ENCODE results near the gene TTC5. TPM values are rescaled to one million over a fixed set of nuclear protein-coding genes. Genes with fewer than 3 reads are reported as not detected.

Gene TTC5, protein sequence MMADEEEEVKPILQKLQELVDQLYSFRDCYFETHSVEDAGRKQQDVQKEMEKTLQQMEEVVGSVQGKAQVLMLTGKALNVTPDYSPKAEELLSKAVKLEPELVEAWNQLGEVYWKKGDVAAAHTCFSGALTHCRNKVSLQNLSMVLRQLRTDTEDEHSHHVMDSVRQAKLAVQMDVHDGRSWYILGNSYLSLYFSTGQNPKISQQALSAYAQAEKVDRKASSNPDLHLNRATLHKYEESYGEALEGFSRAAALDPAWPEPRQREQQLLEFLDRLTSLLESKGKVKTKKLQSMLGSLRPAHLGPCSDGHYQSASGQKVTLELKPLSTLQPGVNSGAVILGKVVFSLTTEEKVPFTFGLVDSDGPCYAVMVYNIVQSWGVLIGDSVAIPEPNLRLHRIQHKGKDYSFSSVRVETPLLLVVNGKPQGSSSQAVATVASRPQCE
- total RNA-seq (2021) (15.9 to 19.2 TPM (median 18.1 TPM) in 3 replicates), Bru-seq, nascent RNA (percentile 78 among the genes with signal in this experiment)
- long read RNA-seq, experiment 1, full-length matches to known transcripts, result 98 of 120 reads
- long read RNA-seq, experiment 1, partial matches to known transcripts, result 2 of 120 reads
- long read RNA-seq, experiment 1, other reads (novel, unspliced or antisense), result 20 of 120 reads
- long read RNA-seq, experiment 2, full-length matches to known transcripts, result 4 of 11 reads
- long read RNA-seq, experiment 2, partial matches to known transcripts, result 2 of 11 reads
- long read RNA-seq, experiment 2, other reads (novel, unspliced or antisense), result 5 of 11 reads
- long read RNA-seq, experiment 3, full-length matches to known transcripts, result 75 of 83 reads
- long read RNA-seq, experiment 3, partial matches to known transcripts, result 2 of 83 reads
- long read RNA-seq, experiment 3, other reads (novel, unspliced or antisense), result 6 of 83 reads

DNA sequence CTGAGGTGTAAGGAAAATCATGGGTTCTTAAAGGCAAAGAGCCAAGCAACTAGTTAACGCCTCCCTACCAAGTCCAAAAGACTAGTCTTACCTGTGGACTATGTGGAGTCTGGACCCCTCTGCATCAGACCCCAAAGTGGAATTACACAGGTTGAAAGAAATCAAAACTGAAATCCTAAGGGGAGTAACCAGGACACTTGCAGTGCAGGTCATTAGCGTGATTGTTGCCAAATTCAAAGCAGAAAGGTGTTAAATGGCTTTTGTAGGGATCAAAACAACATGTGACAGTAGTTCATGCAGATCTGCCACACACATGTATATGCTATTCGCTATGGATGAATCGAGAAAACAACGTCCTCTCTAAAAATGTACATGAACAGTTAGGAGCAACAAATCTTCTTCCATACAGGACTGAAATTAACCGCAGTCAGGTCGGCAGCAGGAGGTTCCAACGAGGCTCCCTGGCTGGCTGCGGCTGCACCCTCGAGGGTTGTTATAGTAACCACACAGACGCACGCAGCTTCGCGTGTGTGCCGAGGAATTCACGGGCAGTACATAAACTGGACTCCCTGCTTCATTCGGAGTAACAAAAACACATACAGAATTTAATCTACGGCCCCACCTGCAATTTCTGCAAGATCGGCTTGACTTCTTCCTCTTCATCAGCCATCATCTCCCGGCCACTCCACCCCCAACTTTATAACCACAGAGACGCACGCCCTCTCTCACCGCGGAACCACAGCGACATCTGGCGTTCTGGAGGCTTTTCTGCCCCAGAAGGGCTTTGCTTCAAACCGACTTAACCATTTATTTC lies at the start of gene TTC5:
TSS of gene TTC5 (minus strand) at position 687 of the 814 bp plus-strand sequence. CDS start at position 673, 14 bp downstream.
- TF ChIP-seq JAZF1 (CRISPR knock-in tag; IDR thresholded peaks at IDR 0.05) (no peak), IRF2 (CRISPR knock-in tag; IDR thresholded peaks at IDR 0.05; ENCODE audit: borderline replicate concordance, low read depth) (no peak), ZNF416 (CRISPR knock-in tag; IDR thresholded peaks at IDR 0.05) (0 out of 2 replicates have a peak, but pooled peaks have one; percentile 37), ATF3 (CRISPR knock-in tag; conservative IDR thresholded peaks at IDR 0.05) (no peak), CTCF (IDR thresholded peaks at IDR 0.05) (peak; percentile 64), SP1 (CRISPR knock-in tag; conservative IDR thresholded peaks at IDR 0.05) (0 out of 2 replicates have a peak, but pooled peaks have one; percentile 21), ZBTB43 (CRISPR knock-in tag; IDR thresholded peaks at IDR 0.05) (no peak), EMX1 (CRISPR knock-in tag; IDR thresholded peaks at IDR 0.05) (peak; percentile 45; the same call in 1 of the 2 replicates), FOXK1 (CRISPR knock-in tag; IDR thresholded peaks at IDR 0.05) (0 out of 2 replicates have a peak, but pooled peaks have one; percentile 51), GABPB1 (CRISPR knock-in tag; IDR thresholded peaks at IDR 0.05) (0 out of 2 replicates have a peak, but pooled peaks have one; percentile 35)
- TF ChIP-seq, protein P1, sequence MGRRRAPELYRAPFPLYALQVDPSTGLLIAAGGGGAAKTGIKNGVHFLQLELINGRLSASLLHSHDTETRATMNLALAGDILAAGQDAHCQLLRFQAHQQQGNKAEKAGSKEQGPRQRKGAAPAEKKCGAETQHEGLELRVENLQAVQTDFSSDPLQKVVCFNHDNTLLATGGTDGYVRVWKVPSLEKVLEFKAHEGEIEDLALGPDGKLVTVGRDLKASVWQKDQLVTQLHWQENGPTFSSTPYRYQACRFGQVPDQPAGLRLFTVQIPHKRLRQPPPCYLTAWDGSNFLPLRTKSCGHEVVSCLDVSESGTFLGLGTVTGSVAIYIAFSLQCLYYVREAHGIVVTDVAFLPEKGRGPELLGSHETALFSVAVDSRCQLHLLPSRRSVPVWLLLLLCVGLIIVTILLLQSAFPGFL (CRISPR knock-in tag; IDR thresholded peaks at IDR 0.05; ENCODE audit: borderline replicate concordance), result no peak
- TF ChIP-seq, protein P2, sequence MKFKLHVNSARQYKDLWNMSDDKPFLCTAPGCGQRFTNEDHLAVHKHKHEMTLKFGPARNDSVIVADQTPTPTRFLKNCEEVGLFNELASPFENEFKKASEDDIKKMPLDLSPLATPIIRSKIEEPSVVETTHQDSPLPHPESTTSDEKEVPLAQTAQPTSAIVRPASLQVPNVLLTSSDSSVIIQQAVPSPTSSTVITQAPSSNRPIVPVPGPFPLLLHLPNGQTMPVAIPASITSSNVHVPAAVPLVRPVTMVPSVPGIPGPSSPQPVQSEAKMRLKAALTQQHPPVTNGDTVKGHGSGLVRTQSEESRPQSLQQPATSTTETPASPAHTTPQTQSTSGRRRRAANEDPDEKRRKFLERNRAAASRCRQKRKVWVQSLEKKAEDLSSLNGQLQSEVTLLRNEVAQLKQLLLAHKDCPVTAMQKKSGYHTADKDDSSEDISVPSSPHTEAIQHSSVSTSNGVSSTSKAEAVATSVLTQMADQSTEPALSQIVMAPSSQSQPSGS (CRISPR knock-in tag; IDR thresholded peaks at IDR 0.05; ENCODE audit: borderline replicate concordance, low read depth), result no peak
- Mint-ChIP-seq H3K27me3 (ENCODE audit: low read depth) (no peaks in the 10 kb centered on the region), H3K36me3 (peaks cover 13% of the 10 kb centered on the region), H3K27ac (peak within 1 kb of the TSS; percentile 2; the same call in 1 of the 2 replicates), H3K4me3 (peak within 1 kb of the TSS; percentile 97), H3K9me3 (peaks cover 5% of the 10 kb centered on the region), H3K4me1 (peaks cover 9% of the 10 kb centered on the region)
- ATAC-seq, result peak; percentile 85
- ChIA-PET POLR2A (no interaction called here), CTCF (interaction anchor here (1.5 kb wide), 1 partner anchor 156 kb away, joined by 3 read pairs; the partner anchor contains the start of gene PIP4P1)
- peak; percentile 84 for DNase-seq (ENCODE audit: low spot score)

DNA sequence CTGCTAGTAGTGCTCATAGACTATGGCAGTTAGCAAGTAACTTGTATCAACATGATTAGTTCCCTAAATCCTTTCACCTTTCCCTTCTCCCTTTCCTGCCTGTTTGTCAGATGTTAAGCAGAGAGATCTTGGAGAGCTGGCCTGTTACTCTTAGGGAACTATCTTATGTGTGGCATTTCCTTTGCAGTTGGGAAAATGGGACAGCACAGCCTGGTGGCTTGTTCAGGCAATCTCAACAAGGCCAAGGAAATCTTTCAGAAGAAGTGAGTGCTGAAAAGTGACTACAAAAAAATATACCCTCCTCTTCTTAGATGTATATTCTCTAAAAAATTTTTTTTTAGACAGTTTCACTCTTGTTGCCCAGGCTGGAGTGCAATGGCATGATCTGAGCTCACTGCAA lies 45.1 kb upstream of the TTC5 start:
- CTCF ChIA-PET, result no interaction called here
- Mint-ChIP-seq H3K27ac (no peak overlapping the region), H3K27me3 (ENCODE audit: low read depth) (no peaks in the 10 kb centered on the region), H3K4me1 (no peaks in the 10 kb centered on the region), H3K4me3 (no peak overlapping the region), H3K36me3 (peaks cover 74% of the 10 kb centered on the region), H3K9me3 (no peaks in the 10 kb centered on the region)
- ATAC-seq (no peak), DNase-seq (ENCODE audit: low spot score) (no peak)
- POLR2A ChIA-PET, result no interaction called here
- TF ChIP-seq CTCF (IDR thresholded peaks at IDR 0.05) (no peak), TCF7 (CRISPR knock-in tag; IDR thresholded peaks at IDR 0.05; ENCODE audit: low read depth) (no peak)
- TF ChIP-seq, protein P3, sequence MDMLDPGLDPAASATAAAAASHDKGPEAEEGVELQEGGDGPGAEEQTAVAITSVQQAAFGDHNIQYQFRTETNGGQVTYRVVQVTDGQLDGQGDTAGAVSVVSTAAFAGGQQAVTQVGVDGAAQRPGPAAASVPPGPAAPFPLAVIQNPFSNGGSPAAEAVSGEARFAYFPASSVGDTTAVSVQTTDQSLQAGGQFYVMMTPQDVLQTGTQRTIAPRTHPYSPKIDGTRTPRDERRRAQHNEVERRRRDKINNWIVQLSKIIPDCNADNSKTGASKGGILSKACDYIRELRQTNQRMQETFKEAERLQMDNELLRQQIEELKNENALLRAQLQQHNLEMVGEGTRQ (CRISPR knock-in tag; IDR thresholded peaks at IDR 0.05), result no peak
- TF ChIP-seq, protein P4, sequence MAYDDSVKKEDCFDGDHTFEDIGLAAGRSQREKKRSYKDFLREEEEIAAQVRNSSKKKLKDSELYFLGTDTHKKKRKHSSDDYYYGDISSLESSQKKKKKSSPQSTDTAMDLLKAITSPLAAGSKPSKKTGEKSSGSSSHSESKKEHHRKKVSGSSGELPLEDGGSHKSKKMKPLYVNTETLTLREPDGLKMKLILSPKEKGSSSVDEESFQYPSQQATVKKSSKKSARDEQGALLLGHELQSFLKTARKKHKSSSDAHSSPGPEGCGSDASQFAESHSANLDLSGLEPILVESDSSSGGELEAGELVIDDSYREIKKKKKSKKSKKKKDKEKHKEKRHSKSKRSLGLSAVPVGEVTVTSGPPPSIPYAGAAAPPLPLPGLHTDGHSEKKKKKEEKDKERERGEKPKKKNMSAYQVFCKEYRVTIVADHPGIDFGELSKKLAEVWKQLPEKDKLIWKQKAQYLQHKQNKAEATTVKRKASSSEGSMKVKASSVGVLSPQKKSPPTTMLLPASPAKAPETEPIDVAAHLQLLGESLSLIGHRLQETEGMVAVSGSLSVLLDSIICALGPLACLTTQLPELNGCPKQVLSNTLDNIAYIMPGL (CRISPR knock-in tag; IDR thresholded peaks at IDR 0.05), result no peak
- TF ChIP-seq, protein P5, sequence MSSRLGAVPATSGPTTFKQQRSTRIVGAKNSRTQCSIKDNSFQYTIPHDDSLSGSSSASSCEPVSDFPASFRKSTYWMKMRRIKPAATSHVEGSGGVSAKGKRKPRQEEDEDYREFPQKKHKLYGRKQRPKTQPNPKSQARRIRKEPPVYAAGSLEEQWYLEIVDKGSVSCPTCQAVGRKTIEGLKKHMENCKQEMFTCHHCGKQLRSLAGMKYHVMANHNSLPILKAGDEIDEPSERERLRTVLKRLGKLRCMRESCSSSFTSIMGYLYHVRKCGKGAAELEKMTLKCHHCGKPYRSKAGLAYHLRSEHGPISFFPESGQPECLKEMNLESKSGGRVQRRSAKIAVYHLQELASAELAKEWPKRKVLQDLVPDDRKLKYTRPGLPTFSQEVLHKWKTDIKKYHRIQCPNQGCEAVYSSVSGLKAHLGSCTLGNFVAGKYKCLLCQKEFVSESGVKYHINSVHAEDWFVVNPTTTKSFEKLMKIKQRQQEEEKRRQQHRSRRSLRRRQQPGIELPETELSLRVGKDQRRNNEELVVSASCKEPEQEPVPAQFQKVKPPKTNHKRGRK (CRISPR knock-in tag; IDR thresholded peaks at IDR 0.05; ENCODE audit: borderline replicate concordance), result no peak

All from WTC11 (cell line).